Muscle layer of colon (tissue), 2 donors: ENCODE data around the gene KIT.
"Not testable (repeated sequence)": the region's sequence is repeated elsewhere in the genome, so short reads cannot be mapped to it uniquely, and the experiment has no call there.

Source experiments
- H3K27ac ChIP-seq: one replicate; pipeline ENCODE4 v1.7.0; 2013; ENCODE audit warnings: low read depth, mild to moderate bottlenecking, low read length, moderate library complexity
- H3K27me3 ChIP-seq, 2 donors: one replicate each; pipeline ENCODE4 v1.7.0; 2013; ENCODE audit warnings: low read length in 2 of 2, mild to moderate bottlenecking in 2 of 2; ENCODE audit not compliant: insufficient read depth in 2 of 2, control insufficient read depth in 1 of 2
- H3K36me3 ChIP-seq: one replicate; pipeline ENCODE4 v1.7.0; 2013; ENCODE audit warnings: mild to moderate bottlenecking, low read length; ENCODE audit not compliant: insufficient read depth
- H3K4me1 ChIP-seq: one replicate; pipeline ENCODE4 v1.7.0; 2013; ENCODE audit warnings: mild to moderate bottlenecking, low read length; ENCODE audit not compliant: insufficient read depth
- H3K4me3 ChIP-seq, 2 donors: one replicate each; pipeline ENCODE4 v1.7.0; 2013; ENCODE audit warnings: low read length in 2 of 2, low read depth in 1 of 2, mild to moderate bottlenecking in 1 of 2, moderate library complexity in 1 of 2
- H3K9ac ChIP-seq: one replicate; pipeline ENCODE4 v1.7.0; 2013; ENCODE audit warnings: low read length
- H3K9me3 ChIP-seq: one replicate; pipeline ENCODE4 v1.7.0; 2013; ENCODE audit warnings: mild to moderate bottlenecking, low read length
- donor health status: abdominal sarcoma.
- donor health status: Adenocarcinoma of cecum.

KIT gene

DNA sequence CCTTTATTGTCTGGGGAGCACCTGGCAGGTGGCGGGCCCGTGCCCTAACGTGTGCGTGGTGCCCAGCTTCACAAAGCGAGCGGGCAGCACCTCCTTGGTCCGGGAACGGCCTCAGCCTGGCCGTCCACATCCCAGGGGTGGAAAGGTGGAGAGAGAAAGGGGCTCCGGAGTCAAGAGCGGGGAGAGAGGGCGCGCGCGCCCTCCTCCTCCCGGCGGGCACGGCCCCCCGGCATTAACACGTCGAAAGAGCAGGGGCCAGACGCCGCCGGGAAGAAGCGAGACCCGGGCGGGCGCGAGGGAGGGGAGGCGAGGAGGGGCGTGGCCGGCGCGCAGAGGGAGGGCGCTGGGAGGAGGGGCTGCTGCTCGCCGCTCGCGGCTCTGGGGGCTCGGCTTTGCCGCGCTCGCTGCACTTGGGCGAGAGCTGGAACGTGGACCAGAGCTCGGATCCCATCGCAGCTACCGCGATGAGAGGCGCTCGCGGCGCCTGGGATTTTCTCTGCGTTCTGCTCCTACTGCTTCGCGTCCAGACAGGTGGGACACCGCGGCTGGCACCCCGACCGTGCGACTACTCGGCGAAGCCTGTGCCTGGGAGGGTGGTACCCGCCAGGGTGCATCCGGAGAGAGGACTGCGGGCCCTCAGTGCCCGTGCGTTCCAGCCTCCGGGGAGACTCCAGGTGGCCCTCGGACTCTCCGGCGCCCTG is at the start of gene KIT:
KIT (plus strand) TSS at position 407 of the 701 bp plus-strand sequence; CDS start at position 465, 58 bp downstream.
- Histone ChIP-seq H3K27ac (no peak within 1 kb of the TSS), H3K4me1 (peaks cover 9% of the 10 kb centered on the region), H3K9ac (no peak within 1 kb of the TSS), H3K36me3 (no peaks in the 10 kb centered on the region), H3K4me3 (peak within 1 kb of the TSS; percentile 39 to 46), H3K27me3 (peaks cover 21 to 35% of the 10 kb centered on the region in 2 donors), H3K9me3 (no peaks in the 10 kb centered on the region)

DNA sequence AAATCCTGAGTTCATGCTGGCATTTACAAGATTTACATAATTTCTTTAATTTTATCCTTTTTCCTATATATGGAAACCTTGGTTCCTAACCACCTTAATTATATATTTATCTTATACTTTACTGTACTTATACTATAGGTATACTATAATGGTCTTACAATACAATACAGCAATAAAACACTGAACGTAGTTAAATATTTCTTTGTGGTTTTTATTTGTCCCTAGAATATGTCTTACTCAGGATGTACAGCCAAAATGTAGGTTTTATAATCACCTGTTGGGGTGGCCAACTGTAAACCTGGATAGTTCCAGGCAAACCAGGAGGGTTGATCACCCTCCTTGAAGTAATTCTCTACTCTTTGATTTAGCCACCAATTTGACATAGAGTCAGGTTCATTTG is 48.4 kb upstream of the KIT start:
- H3K36me3 ChIP-seq: no peaks in the 10 kb centered on the region
- H3K27me3 ChIP-seq: no peaks in the 10 kb centered on the region

DNA sequence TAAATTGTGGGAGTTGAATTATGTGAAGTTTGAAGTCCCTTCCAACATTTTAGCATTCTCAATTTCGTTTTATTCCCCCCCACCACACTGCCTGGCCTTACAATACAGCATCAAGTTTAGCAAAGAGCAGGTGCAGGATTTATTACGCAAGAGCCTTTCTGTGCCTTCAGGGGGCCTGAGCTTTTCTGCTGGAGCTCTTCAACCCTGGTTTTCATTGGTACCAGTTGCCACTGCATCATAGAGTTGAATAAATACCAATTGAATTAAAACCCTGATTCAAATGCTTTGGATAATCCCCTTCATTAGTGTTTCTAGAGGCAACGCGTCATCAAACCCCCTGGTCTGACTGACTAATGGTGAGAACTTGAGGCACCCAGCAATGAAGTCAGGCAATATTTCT is 43.6 kb upstream of the KIT start:
- Histone ChIP-seq H3K9me3 (no peaks in the 10 kb centered on the region), H3K27me3 (no peaks in the 10 kb centered on the region)

More for the DNA sequence above, 48.4 kb upstream of the KIT start:
- H3K27ac ChIP-seq: no peak overlapping the region
- no peaks in the 10 kb centered on the region for H3K9me3 ChIP-seq
- no peak overlapping the region for H3K4me3 ChIP-seq
- H3K4me1 ChIP-seq: no peaks in the 10 kb centered on the region
- H3K9ac ChIP-seq: no peak overlapping the region

DNA sequence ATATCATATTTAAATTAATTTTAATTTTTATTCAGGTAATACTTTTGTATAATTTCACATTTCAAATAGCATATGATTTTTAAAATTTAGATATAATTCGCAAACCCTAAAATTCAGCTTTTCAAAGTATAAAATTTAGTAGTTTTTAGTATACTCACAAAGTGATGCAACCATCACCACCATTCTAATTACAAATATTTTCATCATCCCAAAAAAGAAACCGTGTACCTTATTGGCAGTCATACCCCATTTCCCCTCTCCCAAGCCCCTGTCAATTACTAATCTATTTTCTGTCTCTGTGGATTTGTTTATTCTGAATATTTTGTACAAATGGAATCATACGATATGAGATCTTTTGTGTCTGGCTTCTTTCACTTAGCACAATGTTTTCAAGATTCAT is 37.0 kb upstream of the KIT start:
- Histone ChIP-seq H3K9ac (no peak overlapping the region), H3K9me3 (no peaks in the 10 kb centered on the region), H3K27me3 (no peaks in the 10 kb centered on the region), H3K4me3 (no peak overlapping the region), H3K4me1 (peaks cover under 1% of the 10 kb centered on the region), H3K27ac (no peak overlapping the region), H3K36me3 (no peaks in the 10 kb centered on the region)

More for the DNA sequence above, 43.6 kb upstream of the KIT start:
- H3K27ac ChIP-seq: no peak overlapping the region
- no peaks in the 10 kb centered on the region for H3K4me1 ChIP-seq
- H3K4me3 ChIP-seq: no peak overlapping the region
- H3K36me3 ChIP-seq: no peaks in the 10 kb centered on the region
- no peak overlapping the region for H3K9ac ChIP-seq

DNA sequence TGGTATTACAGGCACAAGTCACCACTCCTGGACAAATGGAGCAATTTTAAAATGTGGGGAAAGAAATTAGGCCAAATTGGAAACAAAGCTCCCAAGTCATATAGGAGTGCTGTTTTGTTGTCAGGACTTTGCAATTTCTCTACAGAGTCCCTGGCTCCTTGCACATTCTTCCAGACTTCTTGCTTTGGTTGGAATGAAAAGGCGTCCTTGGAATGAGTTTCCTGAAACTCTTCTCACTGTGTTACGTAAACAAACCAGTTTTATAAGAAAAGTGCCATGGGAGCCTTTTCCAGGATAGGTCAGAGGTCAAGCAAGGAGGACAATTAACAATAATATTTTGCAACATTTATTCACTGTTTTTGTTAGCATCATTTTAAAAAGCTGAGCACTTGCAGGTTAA is 32.4 kb upstream of the KIT start:
- no peaks in the 10 kb centered on the region for H3K36me3 ChIP-seq
- H3K9me3 ChIP-seq: no peaks in the 10 kb centered on the region
- H3K9ac ChIP-seq: no peak overlapping the region
- H3K4me1 ChIP-seq: peaks cover 6% of the 10 kb centered on the region
- no peak overlapping the region for H3K27ac ChIP-seq
- no peaks in the 10 kb centered on the region for H3K27me3 ChIP-seq
- no peak overlapping the region for H3K4me3 ChIP-seq

DNA sequence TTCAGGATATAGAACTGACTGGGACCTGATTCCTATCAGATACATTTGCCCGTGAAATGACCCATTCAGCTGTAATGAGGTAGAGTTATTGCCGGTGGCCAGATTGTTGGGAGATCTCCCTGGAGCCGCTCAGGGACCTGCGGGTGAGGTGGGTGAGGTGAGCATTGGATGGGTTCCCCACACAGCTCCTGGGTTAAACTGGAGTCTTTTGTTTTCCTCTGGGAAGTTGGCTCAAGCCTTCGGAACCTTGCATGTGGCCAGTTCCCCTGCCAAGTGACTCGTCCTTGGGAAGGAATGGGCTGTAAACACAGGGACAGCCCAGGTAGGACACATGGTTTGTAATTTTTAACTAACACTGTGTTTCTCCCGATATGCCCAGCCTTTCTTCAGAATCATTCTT is 31.6 kb upstream of the KIT start:
- Histone ChIP-seq H3K4me1 (peaks cover 6% of the 10 kb centered on the region), H3K4me3 (no peak overlapping the region), H3K27me3 (no peaks in the 10 kb centered on the region), H3K9me3 (no peaks in the 10 kb centered on the region), H3K27ac (no peak overlapping the region), H3K9ac (no peak overlapping the region), H3K36me3 (no peaks in the 10 kb centered on the region)

DNA sequence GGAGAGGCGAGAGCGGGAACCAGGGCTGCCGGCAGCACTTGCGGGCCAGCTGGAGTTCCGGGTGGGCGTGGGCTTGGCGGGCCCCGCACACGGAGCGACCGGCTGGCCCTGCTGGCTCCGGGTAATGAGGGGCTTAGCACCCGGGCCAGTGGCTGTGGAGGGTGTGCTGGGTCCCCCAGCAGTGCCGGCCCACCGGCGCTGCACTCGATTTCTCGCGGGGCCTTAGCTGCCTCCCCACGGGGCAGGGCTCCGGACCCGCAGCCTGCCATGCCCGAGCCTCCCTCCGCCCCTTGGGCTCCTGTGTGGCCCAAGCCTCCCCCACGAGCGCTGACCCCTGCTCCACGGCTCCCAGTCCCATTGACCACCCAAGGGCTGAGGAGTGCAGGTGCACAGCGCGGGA is 25.2 kb upstream of the KIT start:
- H3K27me3 ChIP-seq: no peaks in the 10 kb centered on the region
- no peaks in the 10 kb centered on the region for H3K4me1 ChIP-seq
- no peak overlapping the region for H3K4me3 ChIP-seq
- H3K36me3 ChIP-seq: no peaks in the 10 kb centered on the region
- H3K9me3 ChIP-seq: no peaks in the 10 kb centered on the region
- no peak overlapping the region for H3K9ac ChIP-seq
- H3K27ac ChIP-seq: no peak overlapping the region

DNA sequence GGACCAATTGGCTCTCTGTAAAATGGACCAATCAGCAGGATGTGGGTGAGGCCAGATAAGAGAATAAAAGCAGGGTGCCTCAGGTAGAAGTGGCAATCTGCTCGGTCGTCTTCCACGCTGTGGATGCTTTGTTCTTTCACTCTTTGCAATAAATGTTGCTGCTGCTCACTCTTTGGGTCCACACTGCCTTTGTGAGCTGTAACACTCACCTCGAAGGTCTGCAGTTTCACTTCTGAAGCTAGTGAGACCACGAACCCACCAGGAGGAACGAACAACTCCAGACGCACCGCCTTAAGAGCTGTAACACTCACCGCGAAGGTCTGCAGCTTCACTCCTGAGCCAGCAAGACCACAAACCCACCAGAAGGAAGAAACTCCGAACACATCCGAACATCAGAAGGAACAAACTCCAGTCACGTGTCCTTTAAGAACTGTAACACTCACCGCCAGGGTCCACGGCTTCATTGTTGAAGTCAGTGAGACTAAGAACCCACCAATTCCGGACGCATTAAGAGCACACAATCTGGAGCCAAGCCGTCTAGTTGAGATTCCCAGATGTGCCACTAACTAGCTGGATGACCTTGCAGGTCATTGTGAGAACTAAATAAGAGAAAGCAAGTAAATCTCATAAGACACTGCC is 24.5 kb upstream of the KIT start:
- not testable (repeated sequence) for H3K9me3 ChIP-seq, H3K27ac ChIP-seq, H3K9ac ChIP-seq, H3K4me3 ChIP-seq, H3K27me3 ChIP-seq, H3K36me3 ChIP-seq, H3K4me1 ChIP-seq

DNA sequence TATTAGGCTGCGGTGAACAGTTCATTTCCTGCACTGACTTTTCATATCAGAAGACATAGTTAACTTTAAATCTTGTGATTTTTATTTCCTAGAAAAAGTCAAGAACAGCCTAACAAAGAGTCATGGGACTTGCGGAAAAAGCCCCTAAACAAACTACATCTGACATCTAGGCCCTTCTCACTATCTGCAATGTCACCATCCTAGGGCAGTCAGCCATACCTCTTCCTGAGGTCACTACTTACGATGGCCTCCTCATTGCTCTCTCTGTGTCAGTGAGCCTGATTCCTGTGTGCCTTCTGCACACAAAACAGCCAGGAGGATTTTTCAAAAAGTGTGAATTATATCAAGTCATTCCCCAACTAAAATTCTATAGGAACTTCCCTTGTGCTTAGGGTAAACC is 22.4 kb upstream of the KIT start:
- Histone ChIP-seq H3K9ac (no peak overlapping the region), H3K27ac (no peak overlapping the region), H3K27me3 (no peaks in the 10 kb centered on the region), H3K4me1 (no peaks in the 10 kb centered on the region), H3K9me3 (no peaks in the 10 kb centered on the region), H3K36me3 (no peaks in the 10 kb centered on the region), H3K4me3 (no peak overlapping the region)

DNA sequence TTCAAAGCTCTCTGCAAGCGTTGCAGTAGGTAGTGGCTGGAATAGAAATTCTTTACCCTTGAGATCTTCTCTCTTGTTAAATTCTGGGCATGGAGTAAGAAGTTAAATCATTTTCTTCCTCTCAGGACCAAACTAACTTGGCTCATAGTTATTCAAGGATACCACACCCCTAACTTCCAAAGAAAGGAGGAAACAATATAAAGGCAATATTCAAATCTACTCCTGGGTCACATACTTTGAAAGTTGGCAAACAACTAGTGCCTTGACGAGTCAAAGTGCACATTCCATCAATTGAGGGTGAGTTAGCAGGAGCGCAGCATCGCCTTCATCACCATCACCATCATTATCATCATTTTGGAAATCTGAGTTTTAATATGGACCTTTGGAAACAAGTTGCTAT is 20.4 kb upstream of the KIT start:
- H3K27ac ChIP-seq: no peak overlapping the region
- no peaks in the 10 kb centered on the region for H3K9me3 ChIP-seq
- H3K27me3 ChIP-seq: no peaks in the 10 kb centered on the region
- no peaks in the 10 kb centered on the region for H3K4me1 ChIP-seq
- no peak overlapping the region for H3K9ac ChIP-seq
- no peaks in the 10 kb centered on the region for H3K36me3 ChIP-seq
- H3K4me3 ChIP-seq: no peak overlapping the region

DNA sequence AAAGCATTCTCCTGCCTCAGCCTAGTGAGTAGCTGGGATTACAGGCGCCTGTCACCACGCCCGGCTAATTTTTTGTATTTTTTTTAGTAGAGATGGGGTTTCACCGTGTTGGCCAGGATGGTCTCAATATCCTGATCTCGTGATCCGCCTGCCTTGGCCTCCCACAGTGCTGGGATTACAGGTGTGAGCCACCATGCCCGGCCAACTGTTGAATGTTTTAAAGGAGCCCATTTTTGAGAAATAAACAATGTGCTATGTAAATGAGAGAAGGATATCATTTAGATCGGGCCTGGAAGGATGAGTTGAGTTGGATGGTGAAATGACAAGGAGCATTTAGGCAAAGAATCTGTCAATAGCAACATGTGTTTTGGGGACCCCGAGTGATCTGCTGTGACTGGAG is 16.7 kb upstream of the KIT start:
- not testable (repeated sequence) for H3K4me1 ChIP-seq, H3K9ac ChIP-seq, H3K9me3 ChIP-seq, H3K36me3 ChIP-seq, H3K27ac ChIP-seq, H3K4me3 ChIP-seq, H3K27me3 ChIP-seq

DNA sequence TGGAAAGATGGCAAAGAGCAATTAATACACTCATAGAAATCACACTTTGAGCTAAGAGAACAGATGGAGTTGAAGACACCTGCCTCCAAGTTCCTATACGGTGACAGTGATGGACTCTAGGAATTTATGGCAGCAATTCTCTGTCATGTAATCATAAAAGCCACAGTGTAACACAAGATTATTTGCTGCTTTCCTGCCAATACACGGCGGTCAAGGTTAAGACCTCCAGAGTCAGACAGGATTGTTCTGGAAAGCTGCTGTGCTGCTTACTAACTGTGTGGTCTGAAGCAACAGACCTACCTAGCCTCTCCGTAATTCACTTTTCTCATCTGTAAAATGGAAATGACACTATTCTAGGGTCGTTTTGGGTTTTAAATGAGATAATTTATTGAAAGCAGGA is 14.6 kb upstream of the KIT start:
- no peak overlapping the region for H3K9ac ChIP-seq
- no peak overlapping the region for H3K4me3 ChIP-seq
- H3K9me3 ChIP-seq: no peaks in the 10 kb centered on the region
- H3K27ac ChIP-seq: no peak overlapping the region
- no peaks in the 10 kb centered on the region for H3K36me3 ChIP-seq
- H3K4me1 ChIP-seq: no peaks in the 10 kb centered on the region
- H3K27me3 ChIP-seq: no peaks in the 10 kb centered on the region
